SW480 (cell line): Measurements from ENCODE around the gene DERA.

ENCODE experiments used
- DNase-seq: peaks from one replicate; pipeline ENCODE4 v3.0.0-alpha.2; 2016; ENCODE audit warnings: low spot score

DERA gene

GRCh38 chr12:16076970-16077522 is 165.9 kb downstream of the DERA start:
- no peak for DNase-seq

GRCh38 chr12:16086462-16086861 is 175.3 kb downstream of the DERA start:
- no peak for DNase-seq

GRCh38 chr12:16086942-16087341 is 175.8 kb downstream of the DERA start:
- DNase-seq, result no peak
